ENCODE data around the gene MIB2.
"Not testable (repeated sequence)": the region's sequence is repeated elsewhere in the genome, so short reads cannot be mapped to it uniquely, and the experiment has no call there.

Gene MIB2

DNA sequence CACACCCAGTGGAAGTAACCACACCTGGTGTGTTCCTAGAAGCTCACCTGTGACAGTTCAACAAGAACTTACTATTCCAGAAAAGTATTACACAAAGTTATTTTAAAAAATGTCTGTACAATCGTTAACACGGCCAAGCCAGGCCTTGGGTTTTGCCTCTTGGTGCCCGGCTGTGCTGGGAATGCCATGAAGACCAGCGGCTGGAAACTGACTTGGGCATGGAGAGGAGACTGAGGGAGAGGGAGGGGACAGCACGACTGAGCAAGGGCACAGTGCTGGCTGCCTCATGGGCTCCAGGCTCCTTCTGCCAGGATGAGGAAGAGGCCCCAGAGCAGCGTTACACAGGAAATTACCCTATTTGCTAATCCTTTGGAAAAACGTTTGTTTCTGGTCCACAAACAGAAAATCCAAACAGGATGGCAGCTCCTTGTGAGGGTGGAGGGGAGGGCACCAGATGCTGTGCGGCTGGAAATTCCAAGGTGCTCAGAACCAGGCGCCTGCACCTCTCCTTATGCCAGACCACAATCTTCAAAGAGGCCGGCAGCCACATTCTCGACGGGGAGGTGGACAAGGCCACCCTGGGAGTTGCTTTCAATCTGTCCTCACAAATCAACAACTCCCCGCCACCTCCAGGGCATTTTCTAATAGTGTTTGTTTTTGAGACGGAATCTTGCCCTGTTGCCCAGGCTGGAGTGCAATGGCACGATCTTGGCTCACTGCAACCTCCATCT is 47.7 kb downstream of the MIB2 start:
- DNase-seq, result not testable (repeated sequence)

DNA sequence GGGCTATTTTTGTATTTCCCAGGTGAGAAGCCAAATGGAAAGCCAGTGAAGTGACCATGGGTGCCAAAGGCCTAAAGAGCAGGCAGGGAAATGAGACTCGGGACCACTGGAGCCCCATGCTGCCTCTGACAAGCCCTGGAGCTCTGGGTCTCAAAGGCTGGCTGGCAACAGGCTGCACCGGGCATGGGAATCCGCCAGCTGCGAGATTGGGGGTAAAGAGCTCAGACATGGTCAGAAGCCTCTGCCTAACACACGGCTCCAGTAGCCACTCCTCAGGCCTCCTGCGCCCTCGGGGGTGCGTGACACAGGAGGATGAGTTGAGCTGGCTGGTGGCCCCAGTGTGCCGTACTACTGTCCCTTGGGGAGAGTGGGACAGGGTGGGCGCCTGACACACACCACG is 49.0 kb downstream of the MIB2 start:
- DNase-seq, result not testable (repeated sequence)

DNA sequence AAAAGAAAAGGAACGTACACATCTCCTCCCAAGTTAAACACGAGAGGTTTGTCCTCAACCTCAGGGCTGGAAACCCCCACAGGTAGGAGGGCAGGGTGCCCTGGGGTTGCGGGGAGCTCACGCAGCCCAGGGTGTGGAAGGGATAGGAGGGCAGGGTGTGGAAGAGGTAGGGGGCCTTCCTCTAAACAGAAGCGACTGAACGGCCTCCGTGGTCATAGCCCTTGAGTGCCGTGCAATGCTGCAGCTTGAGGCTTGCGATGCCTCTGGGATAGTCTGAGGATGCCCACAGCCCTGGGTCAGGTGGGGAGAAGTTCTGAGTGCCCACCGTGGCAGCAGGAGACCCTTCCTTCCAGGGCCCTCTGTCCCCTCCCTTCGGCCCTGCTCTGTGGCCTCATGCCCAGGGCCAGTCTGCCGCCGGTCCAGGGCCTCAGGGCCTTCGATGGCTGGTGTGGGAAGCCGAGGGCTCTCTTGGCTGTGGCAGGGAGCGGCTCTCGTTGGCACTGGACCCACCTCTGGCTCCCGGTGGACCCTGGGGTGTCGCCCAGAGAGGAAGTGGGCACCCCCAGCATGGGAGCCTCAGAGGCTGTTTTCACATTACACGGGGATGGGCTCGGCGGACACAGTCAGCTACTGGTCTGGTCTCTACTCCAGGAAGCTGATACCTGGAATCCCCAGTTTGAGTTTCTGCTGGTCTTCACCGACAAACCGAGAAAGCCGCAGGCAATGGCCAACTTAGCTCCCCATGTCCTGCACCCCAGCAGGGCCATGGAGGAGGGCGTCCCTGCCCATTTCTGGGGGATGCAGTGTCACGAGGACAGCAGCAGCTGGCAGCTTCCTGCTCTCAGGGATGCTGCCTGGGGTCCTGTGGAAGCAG is 49.9 kb downstream of the MIB2 start:
- DNase-seq, result no peak

DNA sequence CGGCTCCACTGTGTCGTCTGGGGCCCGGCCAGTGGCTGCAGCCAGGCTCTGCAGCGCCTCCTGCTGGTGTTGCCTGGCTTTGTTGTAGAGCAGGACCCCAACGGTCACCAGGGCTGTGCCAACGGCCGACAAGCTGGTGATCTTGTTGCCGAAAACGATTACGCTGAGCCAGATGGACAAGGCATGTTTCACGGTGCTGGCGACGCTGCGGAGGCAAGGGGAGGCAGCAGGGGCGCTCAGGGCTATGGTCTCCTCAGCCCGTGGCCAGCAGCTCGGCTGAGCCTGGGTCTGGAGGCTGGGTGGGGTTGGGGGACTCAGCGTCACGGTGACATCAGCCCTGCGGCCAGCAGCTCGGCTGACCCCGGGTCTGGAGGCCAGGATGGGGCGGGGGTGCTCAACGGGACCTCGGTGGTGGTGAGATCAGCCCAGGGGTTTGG is 50.5 kb downstream of the MIB2 start:
- DNase-seq, result no peak

DNA sequence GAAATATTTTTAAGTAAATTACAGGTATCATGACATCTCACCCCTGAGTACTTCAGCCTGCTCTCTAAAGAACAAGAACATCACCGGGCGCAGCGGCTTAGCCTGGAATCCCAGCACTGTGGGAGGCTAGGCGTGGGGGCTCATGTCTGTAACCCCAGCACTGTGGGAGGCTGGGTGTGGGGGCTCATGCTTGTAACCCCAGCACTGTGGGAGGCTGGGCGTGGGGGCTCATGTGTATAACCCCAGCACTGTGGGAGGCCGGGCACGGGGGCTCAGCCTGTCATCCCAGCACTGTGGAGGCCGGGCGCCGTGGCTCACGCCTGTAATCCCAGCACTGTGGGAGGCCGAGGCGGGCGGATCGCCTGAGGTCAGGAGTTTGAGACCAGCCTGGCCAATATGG is 51.2 kb downstream of the MIB2 start:
- DNase-seq, result no peak

DNA sequence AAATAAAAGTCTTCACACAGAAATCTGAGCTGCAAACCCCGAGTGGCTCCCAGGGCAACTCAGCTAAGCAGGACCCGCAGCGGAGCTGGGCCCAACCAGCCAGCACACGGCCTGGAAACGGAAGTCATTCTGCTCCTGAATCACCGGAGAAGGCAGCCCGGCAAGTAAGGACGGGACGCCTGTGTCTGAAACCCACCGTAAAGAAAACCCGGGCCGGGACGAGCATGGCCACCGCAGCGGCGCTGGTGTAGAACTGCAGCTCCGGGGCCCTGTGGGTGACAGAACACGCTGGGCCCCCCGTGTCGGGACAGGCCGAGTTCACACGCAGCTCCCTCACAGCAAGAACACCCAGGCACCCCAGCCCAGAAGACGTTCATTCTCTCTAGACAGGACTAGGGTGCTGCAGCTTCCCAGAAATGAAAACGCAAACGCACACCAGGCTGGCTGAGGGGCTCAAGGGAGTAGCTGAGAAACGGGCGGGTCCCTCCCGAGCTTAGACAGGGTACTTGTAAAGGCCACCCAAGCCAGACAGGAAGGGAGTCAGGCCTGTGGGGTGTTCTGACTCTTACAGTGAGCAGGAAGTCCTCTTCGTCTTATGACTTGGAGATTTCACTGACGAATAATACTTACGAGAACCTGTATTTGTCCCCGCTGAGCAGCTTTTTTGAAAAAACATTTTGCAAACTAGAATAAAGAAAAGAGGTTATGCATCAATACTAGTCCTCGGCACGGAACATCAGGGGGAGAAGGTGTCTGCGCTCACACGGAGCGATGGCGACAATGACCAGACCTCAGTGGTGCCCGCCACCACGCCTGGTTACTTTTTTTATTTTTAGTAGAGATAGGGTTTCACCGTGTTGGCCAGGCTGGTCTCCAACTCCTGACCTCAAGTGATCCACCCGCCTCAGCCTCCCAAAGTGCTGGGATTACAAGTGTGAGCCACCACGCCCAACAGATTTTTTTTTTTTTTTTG is 54.5 kb downstream of the MIB2 start:
- no peak for DNase-seq

DNA sequence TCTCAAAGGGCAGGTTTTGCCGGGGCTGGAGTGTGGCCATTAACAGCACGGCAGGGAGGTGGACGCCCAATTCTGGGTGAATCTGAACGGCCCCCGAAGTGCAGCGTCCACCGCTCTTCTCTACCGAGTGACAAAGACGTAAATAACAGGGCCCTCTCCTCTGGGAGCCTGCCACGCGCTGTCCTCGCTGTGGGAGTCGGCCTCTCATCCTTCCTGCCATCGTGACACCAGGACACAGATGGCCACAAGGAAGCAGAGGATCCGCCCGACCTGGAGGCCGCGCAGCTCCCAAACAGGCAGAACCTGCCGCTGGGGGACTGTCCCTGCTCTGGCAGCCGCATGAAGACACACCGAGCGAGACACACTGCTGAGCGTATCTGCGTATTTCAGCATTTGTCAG is 55.6 kb downstream of the MIB2 start:
- DNase-seq, result no peak

DNA sequence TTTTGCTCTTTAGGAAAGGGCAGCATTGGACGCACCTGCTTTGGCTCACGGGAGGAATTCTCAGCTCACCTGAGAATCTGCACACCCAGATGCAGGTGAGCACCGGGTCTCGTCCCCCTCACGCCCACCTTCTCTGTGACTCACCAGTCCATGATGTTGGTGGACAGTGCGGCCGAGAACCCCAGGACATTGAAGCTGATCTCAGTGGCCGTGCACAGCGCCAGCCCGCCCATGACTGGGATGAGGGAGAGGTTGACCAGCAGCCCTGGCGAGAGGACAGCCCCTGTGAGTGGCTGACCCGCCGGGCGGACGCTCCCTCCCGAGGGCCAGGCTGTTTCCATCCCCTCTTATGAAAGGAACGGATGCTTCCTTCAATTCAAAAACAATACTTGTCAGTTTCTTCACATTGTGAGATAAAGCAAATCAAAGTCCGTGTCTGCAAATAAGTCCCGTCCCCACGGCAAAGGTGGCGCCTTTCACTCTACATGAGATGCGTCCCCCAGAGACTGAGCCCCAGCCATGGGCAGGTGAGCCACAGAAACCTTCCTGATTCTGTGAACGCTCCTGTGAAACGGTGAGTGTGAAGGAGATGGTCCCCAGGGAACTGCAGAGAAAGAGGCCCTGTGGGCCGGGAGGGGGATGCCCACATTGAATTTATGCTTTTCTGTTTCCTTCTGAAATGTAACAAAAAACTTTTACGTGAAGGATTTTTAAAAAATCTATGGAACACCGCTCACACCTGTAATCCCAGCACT is 56.2 kb downstream of the MIB2 start:
- DNase-seq, result no peak

DNA sequence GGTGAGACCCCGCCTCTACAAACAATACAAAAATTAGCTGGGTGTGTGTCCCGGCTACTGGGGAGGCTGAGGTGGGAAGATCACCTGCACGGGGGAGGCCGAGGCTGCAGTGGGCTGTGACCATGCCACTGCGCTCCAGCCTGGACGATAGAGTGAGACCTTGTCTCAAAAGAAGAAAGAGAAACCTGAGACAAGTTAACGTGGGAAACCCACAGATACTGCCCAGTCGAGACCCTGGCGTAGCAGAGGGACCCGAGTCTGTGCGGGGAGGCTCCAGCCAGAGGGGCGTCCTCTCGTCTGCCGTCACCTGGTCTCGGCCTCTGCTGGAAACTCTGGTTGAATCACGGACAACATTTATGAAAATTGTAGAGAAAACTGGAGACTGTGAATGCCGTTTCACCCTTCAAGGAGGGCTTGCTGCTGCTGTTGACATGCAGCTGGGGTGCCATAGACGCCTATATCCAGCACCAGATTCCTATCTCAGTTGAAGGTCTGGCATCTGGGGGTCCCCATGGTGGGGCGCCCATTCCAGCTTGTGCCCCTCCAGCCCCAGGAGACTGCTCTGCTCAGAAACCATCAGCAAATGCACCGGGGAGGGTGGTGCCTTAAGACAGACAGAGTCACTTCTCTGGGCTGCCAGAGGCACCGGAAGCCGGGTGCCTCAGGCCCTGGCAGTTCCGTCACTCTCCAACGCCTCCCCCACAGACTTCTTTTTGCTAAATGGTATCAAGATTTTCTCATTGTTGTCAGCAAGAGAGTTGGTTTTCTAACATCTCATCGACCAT is 57.1 kb downstream of the MIB2 start:
- no peak for DNase-seq

DNA sequence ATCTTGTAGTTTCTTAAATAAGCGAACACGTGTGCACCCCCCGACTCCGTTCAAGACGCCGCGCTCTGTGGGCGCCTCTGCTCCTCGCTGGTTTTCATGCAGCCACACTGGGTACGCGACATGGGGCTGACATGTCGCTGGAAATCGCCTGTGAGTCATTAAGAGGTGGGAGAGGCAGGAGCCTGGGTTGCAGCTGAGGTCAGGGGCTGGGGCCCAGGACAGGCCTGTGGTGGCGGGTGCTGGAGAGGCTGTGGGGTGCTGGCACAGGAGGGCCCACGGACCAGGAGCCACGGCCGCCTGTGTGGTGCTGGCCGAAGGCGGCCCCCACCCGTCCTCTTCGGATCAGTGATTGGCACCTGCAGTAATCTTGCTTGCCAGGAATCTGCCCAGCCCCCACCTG is 59.5 kb downstream of the MIB2 start:
- DNase-seq, result not testable (repeated sequence)

DNA sequence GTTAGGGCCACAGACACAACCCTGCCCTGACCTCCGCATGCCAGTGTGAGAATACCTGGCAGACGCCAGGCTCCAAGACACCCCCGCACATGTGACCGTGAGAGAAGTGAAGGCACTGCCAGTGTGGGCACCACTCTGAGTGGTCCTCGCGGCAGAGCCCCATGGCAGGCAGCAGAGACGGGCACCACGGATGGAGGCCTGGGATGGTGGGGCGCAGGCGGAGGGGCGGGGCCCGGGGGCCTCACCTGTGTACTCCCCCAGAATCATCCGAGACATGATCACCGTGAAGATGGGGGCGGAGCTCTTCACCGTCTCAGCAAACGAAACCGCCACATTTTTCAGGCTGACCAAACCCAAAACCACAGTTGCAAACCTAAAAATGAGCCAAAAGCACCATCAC is 59.9 kb downstream of the MIB2 start:
- DNase-seq, result not testable (repeated sequence)

DNA sequence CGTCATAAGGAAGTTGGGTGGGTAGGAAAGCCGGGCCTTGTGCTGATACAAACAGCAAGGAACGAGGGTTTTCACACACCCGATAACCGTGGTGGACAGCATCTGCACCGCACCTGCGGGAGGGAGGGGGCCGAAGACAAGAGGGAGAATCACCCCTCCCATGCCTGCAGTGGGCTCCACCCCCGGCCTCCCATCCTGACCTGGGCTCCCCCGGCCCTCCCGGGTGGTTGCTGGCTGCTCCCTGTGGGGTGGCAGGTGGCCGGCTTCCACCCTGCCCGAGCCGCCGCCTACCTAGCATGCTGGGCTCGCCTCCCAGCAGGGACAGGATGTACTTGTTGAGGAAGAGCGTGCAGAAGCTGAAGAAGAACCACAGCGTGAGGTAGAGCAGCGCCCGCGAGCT is 60.8 kb downstream of the MIB2 start:
- DNase-seq, result not testable (repeated sequence)

DNA sequence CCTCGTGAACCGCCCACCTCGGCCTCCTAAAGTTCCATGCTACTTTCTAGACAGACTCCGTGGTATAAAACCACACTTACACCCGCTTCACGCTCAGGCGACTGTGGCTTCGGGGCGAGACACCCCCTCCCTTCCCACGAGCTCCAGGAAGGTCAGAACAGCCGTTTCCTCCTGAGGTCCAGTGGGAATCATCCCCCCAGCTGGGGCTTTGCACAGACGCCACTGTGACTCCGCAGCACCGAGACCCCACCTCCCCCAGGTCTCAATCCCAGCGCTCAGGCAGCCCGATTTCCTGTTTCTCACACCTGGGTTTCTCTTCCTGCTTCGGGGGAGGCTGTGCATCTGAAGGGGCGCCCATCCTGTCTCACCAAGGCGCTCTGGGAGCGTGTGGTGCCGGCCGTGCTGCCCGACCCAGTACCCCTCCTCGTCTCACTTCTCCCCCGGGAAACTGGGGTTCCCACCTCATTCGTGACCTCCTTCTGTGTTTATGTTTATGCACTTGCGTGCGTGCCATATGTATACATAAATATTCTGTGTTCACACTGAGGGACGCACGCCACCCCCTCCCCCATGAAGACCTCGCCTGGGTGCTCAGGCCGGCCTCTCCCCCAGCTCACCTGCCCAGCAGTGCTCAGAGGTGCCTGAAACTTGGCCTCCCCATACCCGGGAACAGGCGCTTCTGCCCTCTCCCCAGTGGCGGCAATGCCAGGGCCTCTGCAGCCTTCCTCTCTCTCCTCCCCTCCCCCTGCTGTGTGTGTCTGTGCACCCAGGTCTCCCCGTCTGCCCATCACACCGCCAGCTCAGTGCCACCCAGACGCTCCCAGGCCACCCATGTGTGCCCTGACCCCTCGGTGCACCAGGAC is 62.6 kb downstream of the MIB2 start:
- DNase-seq, result no peak

DNA sequence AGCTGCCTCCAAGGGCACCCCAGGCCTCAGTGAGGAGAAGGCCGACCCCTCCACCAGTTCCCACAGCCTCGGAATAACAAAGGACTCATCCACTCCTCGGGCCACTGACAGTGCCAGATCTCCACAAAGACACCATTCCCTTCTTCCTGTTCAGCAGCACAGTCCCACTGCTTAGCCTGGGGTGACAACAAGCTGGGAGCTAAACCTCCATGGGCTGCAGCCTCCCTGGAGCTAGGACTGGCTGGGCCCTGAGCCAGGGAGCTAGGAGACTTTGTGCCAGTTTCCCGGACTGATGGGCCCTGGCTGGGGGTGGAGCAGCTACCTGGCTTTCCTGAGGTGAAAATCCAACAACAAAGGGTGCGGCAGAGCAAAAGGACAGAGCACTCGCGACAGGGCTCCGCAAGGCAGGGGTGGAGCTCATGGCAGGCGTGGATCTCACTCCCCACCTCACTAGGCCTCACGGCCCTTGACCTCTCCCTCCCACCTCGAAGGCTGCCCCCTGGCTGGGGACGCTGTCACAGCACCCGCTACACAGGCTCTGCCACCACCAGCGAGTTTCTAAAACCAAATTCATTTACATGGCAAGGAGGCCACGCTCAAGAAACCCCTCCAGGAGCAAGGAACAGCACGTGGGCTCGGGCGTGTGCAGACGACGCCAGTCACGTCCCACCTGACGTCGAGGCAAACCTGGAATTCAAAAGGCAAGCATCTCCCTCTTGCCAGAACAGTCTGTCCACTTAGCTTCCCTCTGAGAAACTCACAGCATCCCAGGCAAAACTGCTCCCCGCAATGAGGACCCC is 63.5 kb downstream of the MIB2 start:
- DNase-seq, result no peak
